Measurements from ENCODE around the gene BBIP1. TPM values are rescaled to one million over a fixed set of nuclear protein-coding genes. Genes with fewer than 3 reads are reported as not detected.

BBIP1 gene
- total RNA-seq, 1 experiment from 2014 or later, result 19.0 TPM

GRCh38 chr10:110853921-110854605 is 64.9 kb downstream of the BBIP1 start:
- Mint-ChIP-seq H3K9me3 (peaks cover 7% of the 10 kb centered on the region), H3K4me3 (no peak overlapping the region), H3K27ac (no peak overlapping the region), H3K27me3 (ENCODE audit: low read depth) (no peaks in the 10 kb centered on the region), H3K36me3 (no peaks in the 10 kb centered on the region), H3K4me1 (0 out of 2 replicates have a peak, but pooled peaks cover 3% of the 10 kb centered on the region)
- CTCF ChIA-PET, result no interaction called here
- DNase-seq (ENCODE audit: low spot score), result no peak
- ATAC-seq, result no peak
- TF ChIP-seq PREB (CRISPR knock-in tag; IDR thresholded peaks at IDR 0.05; ENCODE audit: borderline replicate concordance) (no peak), EMX1 (CRISPR knock-in tag; IDR thresholded peaks at IDR 0.05) (no peak), FOXJ3 (CRISPR knock-in tag; IDR thresholded peaks at IDR 0.05; ENCODE audit: borderline replicate concordance) (no peak), E2F5 (CRISPR knock-in tag; IDR thresholded peaks at IDR 0.05) (no peak), E2F4 (CRISPR knock-in tag; IDR thresholded peaks at IDR 0.05; ENCODE audit: borderline replicate concordance, low read depth) (no peak), ZNF263 (CRISPR knock-in tag; IDR thresholded peaks at IDR 0.05; ENCODE audit: low read depth) (no peak), RORB (CRISPR knock-in tag; IDR thresholded peaks at IDR 0.05) (no peak), MLX (CRISPR knock-in tag; IDR thresholded peaks at IDR 0.05) (no peak), SMAD4 (CRISPR knock-in tag; IDR thresholded peaks at IDR 0.05) (no peak), ATF3 (CRISPR knock-in tag; conservative IDR thresholded peaks at IDR 0.05) (no peak), MYBL2 (CRISPR knock-in tag; IDR thresholded peaks at IDR 0.05) (no peak)
- POLR2A ChIA-PET, result no interaction called here

- ATAC-seq (no peak), DNase-seq (ENCODE audit: low spot score) (no peak)
- H3K4me3 Mint-ChIP-seq, result no peak overlapping the region
- ChIA-PET CTCF (interaction anchor here (1.1 kb wide), 1 partner anchor 49 kb away, joined by 3 read pairs; no protein-coding TSS in a partner anchor), POLR2A (no interaction called here)
- H3K9me3 Mint-ChIP-seq, result peaks cover 7% of the 10 kb centered on the region
- 0 out of 2 replicates have a peak, but pooled peaks cover 3% of the 10 kb centered on the region for H3K4me1 Mint-ChIP-seq
- H3K27ac Mint-ChIP-seq, result no peak overlapping the region
- no peaks in the 10 kb centered on the region for H3K36me3 Mint-ChIP-seq
- no peaks in the 10 kb centered on the region for H3K27me3 Mint-ChIP-seq (ENCODE audit: low read depth)
- TF ChIP-seq MYBL2 (CRISPR knock-in tag; IDR thresholded peaks at IDR 0.05) (no peak), NR1H2 (CRISPR knock-in tag; IDR thresholded peaks at IDR 0.05) (no peak), HMGXB4 (CRISPR knock-in tag; IDR thresholded peaks at IDR 0.05) (no peak), ZSCAN18 (CRISPR knock-in tag; IDR thresholded peaks at IDR 0.05) (no peak), IRF1 (CRISPR knock-in tag; IDR thresholded peaks at IDR 0.05) (no peak), ZNF138 (CRISPR knock-in tag; conservative IDR thresholded peaks at IDR 0.05) (no peak), FOXP4 (CRISPR knock-in tag; IDR thresholded peaks at IDR 0.05) (no peak), SOX15 (CRISPR knock-in tag; IDR thresholded peaks at IDR 0.05) (no peak), HMGA2 (CRISPR knock-in tag; IDR thresholded peaks at IDR 0.05) (no peak), CREM (CRISPR knock-in tag; IDR thresholded peaks at IDR 0.05) (no peak), OVOL2 (CRISPR knock-in tag; IDR thresholded peaks at IDR 0.05; ENCODE audit: borderline replicate concordance) (no peak), PREB (CRISPR knock-in tag; IDR thresholded peaks at IDR 0.05; ENCODE audit: borderline replicate concordance) (no peak)
Measured at GRCh38 chr10:110852947-110853346, 66.0 kb downstream of the BBIP1 start.
